ENCODE results near the gene YWHAG.
A peak's percentile ranks its signal among the peaks of the same experiment; 100 is the strongest.
"Not testable (repeated sequence)": the region's sequence is repeated elsewhere in the genome, so short reads cannot be mapped to it uniquely, and the experiment has no call there.

YWHAG gene

DNA sequence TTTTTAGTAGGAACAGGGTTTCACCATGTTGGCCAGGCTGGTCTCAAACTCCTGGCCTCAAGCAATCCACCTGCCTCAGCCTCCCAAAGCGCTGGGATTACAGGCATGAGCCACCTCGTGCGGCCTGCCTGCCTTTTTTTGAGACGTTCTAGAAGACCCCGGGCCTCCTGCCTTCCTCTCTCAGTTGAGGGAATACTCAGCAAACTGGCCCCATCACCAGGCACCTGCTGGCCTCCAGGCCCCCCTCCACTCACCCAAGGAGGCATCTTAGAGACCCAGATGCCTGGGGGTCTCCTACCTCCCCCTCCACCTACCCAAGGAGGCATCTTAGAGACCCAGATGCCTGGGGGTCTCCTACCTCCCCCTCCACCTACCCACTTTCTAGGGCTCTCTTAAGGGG is 65.9 kb downstream of the YWHAG start:
- DNase-seq: not testable (repeated sequence)

DNA sequence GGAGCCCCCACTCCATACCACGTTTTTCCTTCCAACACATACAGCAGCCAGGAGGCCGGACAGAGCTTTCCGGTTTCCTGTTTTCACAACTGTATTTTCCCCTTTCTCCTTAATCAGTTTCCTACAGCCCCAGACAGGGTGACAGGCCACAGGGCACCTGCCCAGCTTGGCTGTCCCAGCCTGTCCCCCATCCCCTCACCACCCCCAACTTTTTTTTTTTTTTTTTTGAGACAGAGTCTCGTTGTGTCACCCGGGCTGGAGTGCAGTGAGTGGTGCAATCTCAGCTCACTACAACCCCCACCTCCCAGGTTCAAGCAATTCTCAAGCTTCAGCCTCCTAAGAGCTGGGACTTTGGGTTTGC is 66.6 kb downstream of the YWHAG start:
- DNase-seq: no peak

DNA sequence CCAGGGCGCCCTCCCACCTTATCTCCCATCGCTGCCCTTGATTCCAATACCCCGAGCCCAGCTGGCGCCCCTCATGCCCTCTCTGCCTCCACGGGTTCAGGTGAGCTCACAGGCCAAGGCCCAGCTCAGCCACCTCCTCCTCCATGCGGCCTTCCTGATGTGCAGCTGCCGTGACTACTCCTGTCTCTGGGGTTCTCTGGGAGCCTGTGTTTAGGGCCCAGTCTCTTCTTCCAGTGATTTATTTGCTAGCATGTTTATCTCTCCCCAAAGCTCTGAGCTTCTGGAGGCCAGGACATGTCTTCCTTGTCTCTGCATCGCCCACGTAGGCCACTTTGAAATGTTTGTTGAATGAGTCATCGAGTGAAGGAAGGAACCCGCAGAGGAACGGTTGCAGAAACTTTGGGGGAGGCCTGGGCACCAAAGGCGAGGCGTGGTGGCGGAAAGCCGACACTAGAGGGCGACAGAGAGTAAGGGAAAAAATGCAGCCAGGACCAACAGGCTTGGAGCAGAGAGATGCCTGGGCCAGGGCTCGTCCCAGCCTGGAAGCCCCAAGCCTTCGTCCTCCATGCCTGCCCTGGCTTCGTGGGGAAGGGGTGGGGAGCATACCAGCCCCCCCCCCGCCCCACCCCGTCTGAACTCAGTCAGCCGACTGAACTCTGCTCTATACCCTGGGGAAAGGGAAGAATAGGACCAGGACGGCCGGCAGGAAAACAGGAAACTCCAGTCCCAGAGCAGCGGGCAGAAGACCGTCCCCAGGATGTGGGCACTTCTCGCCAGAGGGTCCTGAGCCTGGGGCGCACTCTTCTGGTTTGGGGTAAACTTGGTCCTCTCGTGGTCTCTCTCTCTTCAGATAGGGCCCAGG is 67.2 kb downstream of the YWHAG start:
- peak; percentile 99 for DNase-seq

DNA sequence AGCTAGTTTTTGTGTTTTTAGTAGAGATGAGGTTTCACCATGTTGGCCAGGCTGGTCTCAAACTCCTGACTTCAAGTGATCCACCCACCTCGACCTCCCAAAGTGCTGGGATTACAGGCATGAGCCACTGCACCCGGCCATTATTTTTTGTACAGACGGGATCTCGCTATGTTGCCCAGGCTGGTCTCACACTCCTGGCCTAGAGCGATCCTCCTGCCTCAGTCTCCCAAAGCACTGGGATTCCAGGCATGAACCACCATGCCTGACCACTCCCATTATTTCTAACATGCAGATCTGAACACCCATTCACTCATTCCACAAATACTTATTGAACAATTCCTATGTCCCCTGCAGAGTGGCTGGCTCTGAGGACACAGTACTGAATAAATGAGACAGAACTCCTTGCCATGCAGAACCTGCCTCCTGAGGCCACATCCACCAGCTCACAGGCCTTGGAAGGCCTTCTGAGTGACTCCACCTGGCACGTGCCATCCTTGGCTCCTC is 67.9 kb downstream of the YWHAG start:
- DNase-seq: not testable (repeated sequence)

DNA sequence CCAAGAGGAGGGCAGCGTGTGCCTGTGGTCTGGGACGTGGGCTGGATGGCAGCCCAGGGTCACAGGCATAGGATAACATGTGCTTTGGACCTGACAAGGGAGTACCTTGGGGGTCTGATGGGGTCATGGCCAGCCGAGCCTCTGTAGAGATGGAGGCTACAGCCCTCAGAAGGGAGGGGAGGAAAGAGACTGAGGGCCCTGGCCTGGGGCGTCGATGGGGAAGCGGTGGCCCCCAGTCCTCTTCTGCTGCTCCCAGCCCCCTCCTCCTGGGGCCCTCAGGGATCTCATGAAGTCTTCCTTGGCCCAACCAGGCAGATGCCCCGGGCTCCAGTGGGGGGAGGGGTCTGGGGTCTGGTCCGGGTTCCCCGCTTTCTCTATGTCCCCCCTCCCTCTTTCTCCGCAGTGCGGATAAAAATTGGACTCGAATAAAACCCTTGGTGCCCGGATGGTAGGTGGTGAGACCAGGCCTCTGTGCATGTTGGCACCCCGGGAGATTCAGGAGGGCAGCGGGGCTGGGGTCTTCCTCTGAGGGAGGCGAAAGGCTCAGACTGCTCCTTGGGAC is 71.9 kb downstream of the YWHAG start:
- DNase-seq: no peak

DNA sequence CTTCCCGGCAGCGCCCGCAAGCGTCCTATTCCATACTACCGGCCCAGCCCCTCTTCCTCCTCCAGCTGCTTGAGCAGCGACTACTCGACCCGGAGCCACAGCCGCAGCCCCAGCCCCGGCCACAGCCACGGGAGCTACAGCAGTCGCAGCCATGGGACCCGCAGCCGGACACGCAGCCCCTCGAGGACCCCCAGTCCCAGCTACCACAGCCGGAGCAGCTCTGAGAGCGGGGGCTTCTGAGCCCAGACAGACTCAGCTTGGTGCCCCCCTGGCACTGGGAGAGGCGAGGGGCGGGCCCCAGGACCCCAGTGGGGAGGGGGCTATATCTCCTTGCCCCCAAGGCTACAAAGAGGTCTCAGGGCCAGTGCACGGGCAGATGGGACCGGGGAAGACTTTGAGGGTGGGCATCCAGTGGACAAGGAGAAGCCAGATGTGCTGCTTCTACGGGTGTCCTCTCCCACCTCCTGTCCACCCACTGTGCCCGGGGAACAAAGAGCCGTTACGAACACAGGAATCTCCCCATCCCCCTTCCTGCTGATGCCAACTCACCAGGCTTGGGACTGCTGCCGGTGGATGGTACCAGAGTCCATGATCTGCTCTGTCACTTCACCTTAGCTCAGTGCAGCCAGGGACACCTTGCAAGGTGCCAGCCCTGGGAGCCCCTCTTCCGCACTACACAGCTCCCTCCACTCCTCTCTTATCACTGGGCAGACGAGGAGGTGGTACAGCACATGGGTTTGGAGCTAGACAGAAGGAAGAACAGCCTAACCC is 73.0 kb downstream of the YWHAG start:
- DNase-seq: no peak

DNA sequence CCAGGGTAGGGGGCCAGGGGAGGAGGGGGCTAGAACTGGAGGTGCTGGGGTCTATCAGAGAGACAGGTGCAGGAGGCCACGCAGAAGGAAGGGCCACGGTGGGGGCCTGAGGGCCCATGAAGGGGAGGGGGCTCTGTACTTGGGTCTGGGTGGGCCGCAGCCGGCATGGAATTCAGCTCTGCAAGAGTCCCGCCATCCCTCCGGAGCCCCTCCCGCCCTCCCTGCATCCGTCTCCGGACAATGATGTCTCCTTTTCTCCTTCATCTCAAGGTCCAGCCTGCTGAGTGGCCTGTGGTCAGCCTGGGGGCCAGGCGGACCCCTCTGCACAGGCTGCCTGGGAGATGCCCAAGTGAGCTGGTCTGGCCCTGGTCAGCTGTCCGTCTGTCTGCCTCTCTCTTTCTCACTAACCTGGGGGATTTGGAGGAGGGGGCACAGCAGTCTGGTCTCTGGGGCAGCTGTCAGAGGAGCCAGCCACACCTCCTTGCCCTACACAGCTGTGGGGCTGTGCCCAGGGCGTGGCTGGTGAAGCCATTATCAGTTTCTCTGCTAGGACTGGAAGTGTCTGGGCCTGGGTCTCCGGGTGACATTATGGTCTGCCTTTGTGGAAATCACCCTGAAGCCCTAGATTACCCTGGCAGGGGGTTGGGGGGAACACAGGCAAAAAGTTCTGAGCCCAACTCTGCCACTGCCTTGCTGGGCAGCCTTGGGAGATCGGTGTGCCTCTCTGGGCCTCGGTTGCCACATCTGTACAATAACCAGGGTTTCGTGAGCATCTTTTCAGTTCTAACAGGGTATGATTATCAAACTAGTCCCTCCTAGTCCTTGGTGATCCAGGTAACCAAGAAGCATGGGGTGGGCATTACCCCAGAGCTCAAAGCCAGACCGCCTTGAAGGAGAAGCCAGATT is 75.3 kb downstream of the YWHAG start:
- DNase-seq: no peak

DNA sequence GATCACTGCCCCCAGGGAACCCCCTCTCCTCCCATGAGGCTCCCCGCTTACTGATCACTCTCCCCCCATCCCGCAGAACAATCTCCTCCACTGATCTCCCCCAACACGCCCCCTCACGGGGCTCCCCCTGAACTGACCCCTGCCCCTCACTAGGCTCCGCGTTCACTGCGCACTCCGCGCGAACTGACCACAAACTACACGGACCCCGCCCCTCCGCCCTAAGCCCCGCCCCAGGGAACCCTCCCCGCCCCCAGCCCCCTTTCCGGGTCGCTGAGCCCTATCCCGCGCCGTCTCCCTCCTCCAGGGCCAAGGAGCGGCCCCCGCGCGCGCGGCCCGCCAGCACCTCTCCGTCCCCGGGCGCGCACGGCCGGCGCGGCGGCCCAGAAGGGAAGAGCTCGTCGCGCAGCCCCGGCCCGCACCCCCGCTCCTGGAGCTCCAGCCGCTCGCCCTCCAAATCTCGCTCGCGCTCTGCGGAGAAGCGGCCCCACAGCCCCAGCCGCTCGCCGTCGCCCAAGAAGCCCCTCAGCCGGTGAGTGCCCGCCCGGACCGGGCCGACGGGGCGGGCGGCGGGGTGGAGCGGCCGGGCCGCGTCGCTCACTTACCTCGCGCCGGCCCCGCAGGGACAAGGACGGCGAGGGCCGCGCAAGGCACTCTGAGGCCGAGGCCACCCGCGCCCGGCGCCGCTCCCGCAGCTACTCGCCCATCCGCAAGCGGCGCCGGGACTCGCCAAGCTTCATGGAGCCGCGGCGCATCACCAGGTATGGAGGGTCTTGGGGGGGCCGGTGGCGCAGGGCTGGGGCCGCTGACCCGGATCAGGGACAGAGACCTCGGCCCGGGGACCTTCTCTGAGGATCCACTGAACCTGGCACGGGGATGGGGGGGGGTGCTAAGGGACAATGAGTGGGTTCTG is 76.2 kb downstream of the YWHAG start:
- DNase-seq: no peak

DNA sequence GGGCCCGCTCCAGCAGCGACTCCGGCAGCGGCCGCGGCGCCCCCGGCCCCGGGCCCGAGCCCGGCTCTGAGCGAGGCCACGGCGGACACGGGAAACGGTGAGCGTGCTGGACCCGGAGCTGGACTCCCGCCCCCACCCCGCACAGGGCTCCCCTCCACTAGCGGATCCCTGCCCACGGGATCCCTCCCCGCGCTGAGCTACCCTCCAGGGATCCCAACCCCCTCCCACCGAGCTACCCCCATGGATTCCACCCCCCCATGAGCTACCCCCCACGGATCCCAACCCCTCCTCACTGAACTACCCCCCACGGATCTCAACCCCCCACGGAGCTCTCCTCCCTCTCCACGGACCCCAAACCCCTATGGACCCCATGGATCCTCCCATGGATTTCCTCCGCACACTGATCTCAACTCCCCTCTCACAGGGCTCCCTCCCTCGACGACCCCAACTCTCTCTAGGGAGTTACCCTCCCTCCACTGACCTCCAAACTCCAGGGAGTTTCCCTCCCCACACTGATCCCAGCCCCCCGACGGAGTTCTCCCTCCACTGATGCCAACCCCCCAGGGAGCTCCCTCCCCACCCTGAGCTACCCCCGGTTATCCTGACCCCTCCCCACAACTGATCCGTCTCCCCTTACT is 77.0 kb downstream of the YWHAG start:
- DNase-seq: no peak

DNA sequence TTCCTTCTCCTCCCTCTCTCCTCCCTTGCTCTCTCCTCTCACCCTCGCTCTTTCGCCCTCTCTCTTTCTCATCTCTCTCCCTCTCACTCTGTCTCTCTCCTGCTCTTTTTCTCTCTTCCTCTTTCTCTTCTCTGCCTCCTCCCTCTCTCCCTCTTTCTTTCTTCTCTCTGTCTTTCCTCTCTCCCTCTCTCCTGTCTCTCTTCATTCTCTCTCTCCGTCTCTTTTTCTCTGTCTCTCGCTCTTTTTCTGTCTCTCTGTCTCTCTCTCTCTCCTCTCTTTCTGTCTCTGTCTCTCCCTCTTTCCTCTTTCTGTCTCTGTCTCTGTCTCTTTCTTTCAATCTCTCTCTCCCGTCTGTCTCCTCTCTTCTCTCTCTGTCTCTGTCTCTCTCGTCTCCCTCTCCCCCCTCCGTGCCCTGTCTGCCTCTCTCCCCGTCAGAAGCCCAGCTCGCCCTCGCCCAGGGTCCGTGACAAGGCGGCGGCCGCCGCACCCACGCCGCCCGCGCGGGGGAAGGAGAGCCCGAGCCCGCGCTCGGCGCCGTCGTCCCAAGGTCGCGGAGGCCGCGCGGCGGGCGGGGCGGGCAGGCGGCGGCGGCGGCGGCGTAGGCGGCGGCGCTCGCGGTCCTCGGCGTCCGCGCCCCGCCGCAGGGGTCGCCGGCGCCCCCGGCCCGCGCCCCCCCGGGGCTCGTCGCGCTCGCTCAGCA is 77.6 kb downstream of the YWHAG start:
- no peak for DNase-seq

DNA sequence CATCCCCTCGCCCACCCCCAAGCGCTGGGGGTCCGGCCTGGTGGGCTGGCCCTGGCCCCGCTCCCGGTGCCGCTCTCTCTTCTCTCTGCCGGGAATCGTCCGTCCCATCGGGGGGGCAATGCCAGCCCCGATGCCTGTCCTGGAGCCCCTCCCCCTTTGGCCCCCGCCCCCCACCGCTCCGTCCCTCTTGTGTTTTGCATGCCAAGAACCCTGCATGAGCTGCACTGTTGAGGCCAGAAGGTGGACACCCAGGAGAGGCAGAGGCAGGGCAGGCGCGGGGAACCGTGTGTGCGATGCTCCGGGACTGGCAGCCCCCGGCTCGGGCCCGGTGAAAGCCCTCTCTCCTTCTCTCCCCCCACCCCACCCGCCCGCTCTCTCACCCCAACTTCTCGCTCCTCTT is 78.4 kb downstream of the YWHAG start:
- DNase-seq: no peak

DNA sequence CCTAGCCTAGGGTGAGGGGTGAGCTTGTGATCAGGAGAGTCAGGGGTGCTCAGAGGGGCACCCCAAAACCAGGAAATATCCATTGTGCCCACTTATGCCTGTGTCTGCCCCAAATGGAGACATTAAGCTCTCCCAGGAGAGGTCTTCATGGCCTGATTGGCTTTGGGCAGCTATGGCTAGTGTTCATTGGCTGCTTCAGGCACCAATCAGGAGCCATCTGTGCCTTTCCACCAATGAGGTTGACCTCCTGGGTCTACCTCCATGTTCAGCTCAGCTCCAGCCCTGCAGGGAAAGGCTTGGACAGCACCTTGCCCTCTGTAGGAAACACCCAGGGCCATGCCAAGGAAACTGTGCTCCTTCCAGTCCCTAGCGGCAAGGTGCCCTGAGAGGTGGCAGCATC is 80.3 kb downstream of the YWHAG start:
- DNase-seq: peak; percentile 49

Data from NCI-H226 (cell line).